Bronchus fibroblast of lung (primary cell): ENCODE data around the gene RASL10B. TPM values are rescaled to one million over a fixed set of nuclear protein-coding genes. Genes with fewer than 3 reads are reported as not detected.

Source experiments
- total RNA-seq: library from RNA; depleted of rRNA; stranded (reverse); fragments of >200 nt; gene quantifications from 2 replicates; pipeline ENCODE4 v1.2.3, GENCODE V29; 2015

RASL10B gene, protein sequence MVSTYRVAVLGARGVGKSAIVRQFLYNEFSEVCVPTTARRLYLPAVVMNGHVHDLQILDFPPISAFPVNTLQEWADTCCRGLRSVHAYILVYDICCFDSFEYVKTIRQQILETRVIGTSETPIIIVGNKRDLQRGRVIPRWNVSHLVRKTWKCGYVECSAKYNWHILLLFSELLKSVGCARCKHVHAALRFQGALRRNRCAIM
- 4.7 and 5.1 TPM in 2 replicates for total RNA-seq

DNA sequence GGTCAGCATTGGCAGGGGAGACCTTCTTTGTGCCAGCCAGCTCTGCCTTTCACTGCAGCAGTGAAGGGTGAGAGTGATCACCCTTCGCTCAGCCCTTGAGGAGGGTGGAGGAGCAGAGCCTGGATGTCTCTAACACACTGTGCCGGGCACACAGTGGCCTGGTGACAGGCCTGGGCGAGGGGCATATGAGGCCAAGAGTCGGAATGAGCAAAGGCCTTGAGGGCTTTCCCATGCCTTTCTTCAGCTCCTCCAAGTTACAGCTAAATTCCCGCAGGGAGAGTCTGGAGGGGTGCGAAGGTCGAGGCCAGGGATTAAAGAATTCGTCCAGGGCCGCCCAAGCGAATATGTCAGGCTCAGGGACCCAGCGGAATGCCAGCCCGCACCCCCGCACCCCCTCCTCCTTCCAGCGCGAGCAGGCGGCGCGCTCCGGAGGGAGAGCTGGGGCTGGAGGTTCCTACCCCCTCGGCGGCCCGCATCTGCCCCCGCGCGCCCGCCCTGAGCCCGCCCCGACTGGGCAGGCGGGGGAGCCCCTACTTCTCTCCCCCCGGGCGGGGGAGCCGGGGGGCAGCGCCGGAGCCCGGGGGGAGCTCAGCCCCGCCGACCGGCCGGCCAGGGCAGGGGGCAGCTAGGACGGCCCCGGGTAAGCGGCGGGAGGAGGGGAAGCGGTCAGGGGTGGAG lies at the start of gene RASL10B:
Gene RASL10B (plus strand): TSS at position 401 of the 678 bp plus-strand sequence. CDS start 3,546 bp downstream, outside the sequence.

DNA sequence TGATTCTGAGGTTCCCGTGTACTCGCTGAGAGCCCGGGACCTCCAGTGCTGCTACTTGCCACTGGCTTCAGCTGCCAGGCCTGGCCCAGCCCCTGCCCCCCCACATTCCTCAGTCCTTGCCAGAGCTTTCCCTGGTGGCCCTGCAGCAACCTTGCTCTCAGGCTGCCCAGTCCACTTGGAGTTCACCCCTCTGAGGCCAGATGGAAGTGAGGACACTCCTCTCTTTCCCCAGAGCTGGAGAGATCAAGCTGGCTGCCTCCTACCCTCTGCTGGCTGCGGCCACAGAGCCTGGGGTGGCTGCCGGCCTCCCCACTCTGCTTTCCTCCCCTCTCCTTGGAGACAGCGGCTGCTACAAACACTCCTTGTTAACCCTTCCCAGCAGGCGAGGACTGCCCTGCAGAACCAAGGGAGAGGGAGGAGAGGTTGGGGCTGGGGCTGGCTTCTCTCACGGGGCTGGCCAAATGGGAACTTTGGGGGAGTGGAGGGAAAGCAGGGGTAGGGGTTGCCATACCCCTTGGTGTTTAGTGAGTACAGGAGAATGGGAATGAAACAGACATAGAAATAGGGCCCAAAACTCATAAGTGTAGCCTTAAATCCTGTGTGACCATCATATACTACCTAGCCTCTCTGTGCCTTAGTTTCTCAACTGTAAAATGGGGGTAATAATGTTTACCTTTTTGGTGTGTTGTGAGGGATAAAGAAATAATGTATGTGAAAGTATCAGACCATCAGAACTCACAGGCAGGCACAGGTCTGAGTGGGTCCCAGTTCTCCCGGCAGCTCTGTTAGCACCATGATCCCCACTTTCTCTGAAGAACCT lies 21.7 kb downstream of the RASL10B start, which contains the start of gene GAS2L2:
Gene GAS2L2 (minus strand): TSS at position 295 of the 820 bp plus-strand sequence. CDS start 389 bp downstream, outside the sequence.

DNA sequence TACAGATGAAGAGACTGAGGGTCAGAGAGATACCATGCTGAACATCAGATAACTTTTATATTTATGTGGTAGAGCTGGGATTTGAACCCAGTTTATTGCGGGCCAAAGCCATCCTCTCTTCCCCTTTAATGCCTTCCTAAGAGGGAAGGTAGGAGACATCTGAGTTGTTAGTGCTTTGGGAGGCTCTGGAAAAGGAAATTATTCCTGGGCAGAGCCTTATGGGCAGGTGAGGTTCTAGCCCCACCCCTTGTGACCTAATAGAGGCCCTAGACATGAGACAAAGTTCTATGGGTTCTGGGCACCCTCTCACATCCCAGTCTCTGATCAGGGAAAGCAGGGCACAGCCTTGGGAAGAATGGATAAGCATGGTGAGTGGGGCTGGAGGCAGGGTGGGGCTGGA lies 29.1 kb downstream of the RASL10B start, which contains the start of gene C17orf50:
Gene C17orf50 (plus strand): TSS at position 301 of the 400 bp plus-strand sequence. CDS start 55 bp downstream, at position 356.

Other genes starting within 250 kb of the RASL10B start
- gene SLFN12L, start 194.0 kb upstream of the RASL10B start, total RNA-seq = under 0.01 and 0.15 TPM in 2 replicates
- gene SLFN14, start 170.8 kb upstream of the RASL10B start, total RNA-seq = not detected in 2 replicates
- 5.4 and 5.5 TPM in 2 replicates for gene PEX12, start 153.1 kb upstream of the RASL10B start, total RNA-seq
- gene AP2B1, start 144.3 kb upstream of the RASL10B start, total RNA-seq = 58.3 and 60.2 TPM in 2 replicates
- gene GAS2L2, start 21.6 kb downstream of the RASL10B start, total RNA-seq = not detected in 2 replicates
- not detected in 2 replicates for gene C17orf50, start 29.2 kb downstream of the RASL10B start, total RNA-seq
- gene MMP28, start 64.0 kb downstream of the RASL10B start, total RNA-seq = 0.67 and 2.2 TPM in 2 replicates
- 25.9 and 32.3 TPM in 2 replicates for gene TAF15, start 77.8 kb downstream of the RASL10B start, total RNA-seq
- gene HEATR9, start 137.3 kb downstream of the RASL10B start, total RNA-seq = not detected in 2 replicates
- gene CCL5, start 148.7 kb downstream of the RASL10B start, total RNA-seq = not detected in 2 replicates
- 1.5 and 6.7 TPM in 2 replicates for gene RDM1, start 199.1 kb downstream of the RASL10B start, total RNA-seq
- gene LYZL6, start 212.1 kb downstream of the RASL10B start, total RNA-seq = not detected in 2 replicates
- not detected in 2 replicates for gene CCL16, start 249.9 kb downstream of the RASL10B start, total RNA-seq